ENCODE results near the gene INSL4. TPM values are rescaled to one million over a fixed set of nuclear protein-coding genes. Genes with fewer than 3 reads are reported as not detected.

INSL4 gene
- total RNA-seq, 1 donor from 2014 or later, result not detected

Other genes with a start within 250 kb of the INSL4 start
- gene JAK2, start 246.1 kb upstream of the INSL4 start, total RNA-seq, result 7.7 and 8.7 TPM in 2 replicates
- gene INSL6, start 45.8 kb upstream of the INSL4 start, total RNA-seq, result not detected in 2 replicates
- 0.68 TPM in 1 of 2 replicates, not detected in the other for gene RLN2, start 73.3 kb downstream of the INSL4 start, total RNA-seq
- gene RLN1, start 108.5 kb downstream of the INSL4 start, total RNA-seq, result not detected in 2 replicates
- gene PLGRKT, start 206.5 kb downstream of the INSL4 start, total RNA-seq, result 13.0 and 25.7 TPM in 2 replicates
- 15.5 and 18.2 TPM in 2 replicates for gene CD274, start 219.1 kb downstream of the INSL4 start, total RNA-seq